ENCODE measurements around the gene ST6GALNAC4. TPM values are rescaled to one million over a fixed set of nuclear protein-coding genes. Genes with fewer than 3 reads are reported as not detected.

The ST6GALNAC4 gene
- total and polyA plus RNA-seq, 4 donors: 24.6 to 96.2 (median 55.0) TPM

DNA sequence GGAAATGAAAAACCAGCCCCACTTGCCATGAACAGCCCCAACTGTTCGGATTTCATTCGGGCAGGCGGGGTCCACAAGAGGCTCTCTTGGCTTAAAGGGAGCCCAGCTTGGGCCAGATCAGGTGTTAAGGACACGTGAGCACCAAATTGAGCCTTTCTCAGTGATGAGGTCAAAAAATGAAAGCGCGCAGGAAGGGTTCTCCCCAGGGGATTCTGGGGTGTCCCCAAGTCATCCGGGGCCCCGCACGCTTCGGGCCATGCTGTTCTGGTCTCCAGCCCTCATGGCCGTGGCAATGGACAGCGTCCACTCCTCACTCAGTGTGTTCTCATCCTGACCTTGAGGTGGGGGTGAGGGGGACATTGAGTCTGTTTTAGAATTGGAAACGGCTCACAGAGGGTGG lies 50.3 kb downstream of the ST6GALNAC4 start:
- H3K9me3 ChIP-seq (ENCODE audit: control insufficient read depth in 4 of 4, insufficient read depth in 3 of 4, low read length in 3 of 4): no peaks in the 10 kb centered on the region
- ATAC-seq (ENCODE audit: insufficient read depth, low FRiP score) (no peak), DNase-seq (no peak)
- H3K27me3 ChIP-seq (ENCODE audit: control insufficient read depth in 3 of 3, insufficient read depth in 3 of 3, low read length in 2 of 3): no peaks in the 10 kb centered on the region
- peaks cover 0 to 25% (median 17%) of the 10 kb centered on the region in 5 donors for H3K4me1 ChIP-seq (ENCODE audit: control insufficient read depth in 5 of 5, insufficient read depth in 5 of 5, low read length in 5 of 5)
- peaks cover 0 to 14% (median 7%) of the 10 kb centered on the region in 4 donors for H3K36me3 ChIP-seq (ENCODE audit: control insufficient read depth in 4 of 4, insufficient read depth in 4 of 4, low read length in 4 of 4)
- no peak overlapping the region for H3K4me3 ChIP-seq
- WGBS, 2 donors: 94 to 96% methylated on average over 13 of the region's 13 CpGs
- H3K9ac ChIP-seq (ENCODE audit: insufficient read depth in 1 of 2, low read length in 2 of 2): no peak overlapping the region
- TF ChIP-seq, protein P1, sequence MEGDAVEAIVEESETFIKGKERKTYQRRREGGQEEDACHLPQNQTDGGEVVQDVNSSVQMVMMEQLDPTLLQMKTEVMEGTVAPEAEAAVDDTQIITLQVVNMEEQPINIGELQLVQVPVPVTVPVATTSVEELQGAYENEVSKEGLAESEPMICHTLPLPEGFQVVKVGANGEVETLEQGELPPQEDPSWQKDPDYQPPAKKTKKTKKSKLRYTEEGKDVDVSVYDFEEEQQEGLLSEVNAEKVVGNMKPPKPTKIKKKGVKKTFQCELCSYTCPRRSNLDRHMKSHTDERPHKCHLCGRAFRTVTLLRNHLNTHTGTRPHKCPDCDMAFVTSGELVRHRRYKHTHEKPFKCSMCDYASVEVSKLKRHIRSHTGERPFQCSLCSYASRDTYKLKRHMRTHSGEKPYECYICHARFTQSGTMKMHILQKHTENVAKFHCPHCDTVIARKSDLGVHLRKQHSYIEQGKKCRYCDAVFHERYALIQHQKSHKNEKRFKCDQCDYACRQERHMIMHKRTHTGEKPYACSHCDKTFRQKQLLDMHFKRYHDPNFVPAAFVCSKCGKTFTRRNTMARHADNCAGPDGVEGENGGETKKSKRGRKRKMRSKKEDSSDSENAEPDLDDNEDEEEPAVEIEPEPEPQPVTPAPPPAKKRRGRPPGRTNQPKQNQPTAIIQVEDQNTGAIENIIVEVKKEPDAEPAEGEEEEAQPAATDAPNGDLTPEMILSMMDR (IDR thresholded peaks at IDR 0.05; ENCODE audit: control extremely low read depth, extremely low read depth): no peak
- H3K27ac ChIP-seq (ENCODE audit: low read depth in 1 of 2, low read length in 1 of 2): peak overlapping the region in 1 of 2 donors; percentile 22

DNA sequence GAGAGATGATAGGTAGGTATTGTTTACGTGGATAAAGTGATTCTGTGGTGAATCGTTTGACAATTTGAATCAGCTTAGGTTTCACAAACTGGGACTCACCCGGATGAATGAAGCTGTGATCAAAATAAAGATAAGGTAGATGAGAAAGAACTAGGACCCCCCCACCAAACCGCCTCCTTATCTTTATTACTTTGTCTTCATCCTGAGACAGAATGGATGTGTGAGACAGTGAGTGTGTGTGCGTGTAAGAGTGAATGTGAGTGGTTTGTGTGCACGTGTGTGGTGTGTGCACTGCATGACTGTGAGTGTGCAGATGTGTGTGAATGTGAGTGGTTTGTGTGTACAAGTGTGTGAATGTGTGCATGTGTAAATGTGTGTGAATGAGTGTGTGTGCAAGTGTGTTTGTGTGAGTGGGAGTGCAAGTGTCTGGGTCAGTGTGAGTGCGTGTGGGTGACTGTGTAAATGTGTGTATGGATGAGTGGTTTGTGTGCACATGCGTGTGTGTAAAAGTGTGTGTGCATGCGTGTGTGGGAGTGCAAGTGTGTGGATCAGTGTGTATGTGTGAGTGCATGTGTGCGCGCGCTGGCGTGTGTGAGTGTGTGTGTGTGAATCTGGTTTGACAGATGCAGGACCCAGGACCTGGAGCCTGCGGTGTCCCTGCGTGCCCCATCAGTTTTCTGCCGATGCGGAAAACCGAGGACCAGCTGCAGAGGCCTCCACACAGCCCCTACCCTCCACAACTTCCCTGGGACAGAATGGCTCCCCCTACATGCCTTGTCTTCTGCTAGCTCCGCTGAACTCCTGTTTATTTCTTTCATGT lies 51.0 kb downstream of the ST6GALNAC4 start:
- TF ChIP-seq, protein P1 (IDR thresholded peaks at IDR 0.05; ENCODE audit: control extremely low read depth, extremely low read depth): no peak
- Histone ChIP-seq H3K4me3 (no peak overlapping the region), H3K27me3 (ENCODE audit: control insufficient read depth in 3 of 3, insufficient read depth in 3 of 3, low read length in 2 of 3) (no peaks in the 10 kb centered on the region), H3K9me3 (ENCODE audit: control insufficient read depth in 4 of 4, insufficient read depth in 3 of 4, low read length in 3 of 4) (no peaks in the 10 kb centered on the region), H3K36me3 (ENCODE audit: control insufficient read depth in 4 of 4, insufficient read depth in 4 of 4, low read length in 4 of 4) (peaks cover 0 to 11% (median 5%) of the 10 kb centered on the region in 4 donors), H3K27ac (ENCODE audit: low read depth in 1 of 2, low read length in 1 of 2) (peak overlapping the region in 1 of 2 donors; percentile 15), H3K4me1 (ENCODE audit: control insufficient read depth in 5 of 5, insufficient read depth in 5 of 5, low read length in 5 of 5) (peaks cover 0 to 25% (median 19%) of the 10 kb centered on the region in 5 donors), H3K9ac (ENCODE audit: insufficient read depth in 1 of 2, low read length in 2 of 2) (no peak overlapping the region)
- no peak for DNase-seq
- WGBS, 2 donors: 69 to 75% methylated on average over 19 of the region's 19 CpGs
- no peak for ATAC-seq (ENCODE audit: insufficient read depth, low FRiP score)

DNA sequence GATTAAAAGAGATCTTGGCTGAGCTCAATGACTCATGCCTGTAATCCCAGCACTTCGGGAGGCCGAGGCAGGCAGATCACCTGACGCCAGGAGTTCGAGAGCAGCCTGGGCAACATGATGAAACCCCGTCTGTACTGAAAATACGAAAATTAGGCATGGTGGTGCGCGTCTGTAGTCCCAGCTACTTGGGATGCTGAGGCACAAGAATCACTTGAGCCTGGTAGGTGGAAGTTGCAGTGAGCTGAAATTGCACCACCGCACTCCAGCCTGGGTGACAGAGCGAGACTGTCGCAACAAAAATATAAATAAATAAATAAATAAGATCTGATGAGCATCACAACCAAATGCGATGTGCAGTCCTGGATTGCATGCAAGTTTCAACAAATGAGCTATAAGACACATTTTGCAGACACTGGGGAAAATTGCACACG lies 53.6 kb downstream of the ST6GALNAC4 start:
- 42 to 64% methylated on average over 13 of the region's 13 CpGs for WGBS, 2 donors

More for the DNA sequence above, 53.6 kb downstream of the ST6GALNAC4 start:
- Histone ChIP-seq H3K9me3 (ENCODE audit: control insufficient read depth in 4 of 4, insufficient read depth in 3 of 4, low read length in 3 of 4) (no peaks in the 10 kb centered on the region), H3K9ac (ENCODE audit: insufficient read depth in 1 of 2, low read length in 2 of 2) (no peak overlapping the region), H3K36me3 (ENCODE audit: control insufficient read depth in 4 of 4, insufficient read depth in 4 of 4, low read length in 4 of 4) (peaks cover 0 to 4% (median 2%) of the 10 kb centered on the region in 4 donors), H3K4me1 (ENCODE audit: control insufficient read depth in 5 of 5, insufficient read depth in 5 of 5, low read length in 5 of 5) (peaks cover 0 to 30% (median 25%) of the 10 kb centered on the region in 5 donors), H3K4me3 (no peak overlapping the region), H3K27ac (ENCODE audit: low read depth in 1 of 2, low read length in 1 of 2) (peak overlapping the region; percentile 64 to 77), H3K27me3 (ENCODE audit: control insufficient read depth in 3 of 3, insufficient read depth in 3 of 3, low read length in 2 of 3) (no peaks in the 10 kb centered on the region)
- TF ChIP-seq, protein P1 (IDR thresholded peaks at IDR 0.05; ENCODE audit: control extremely low read depth, extremely low read depth): no peak
- no peak for ATAC-seq (ENCODE audit: insufficient read depth, low FRiP score)
- no peak for DNase-seq

Data from lung (tissue), 12 donors.